ENCODE measurements around the gene WNT4.

Gene WNT4

GRCh38 chr1:22119626-22120468 lies 23.1 kb downstream of the WNT4 start:
- H3K27ac ChIP-seq (ENCODE audit: low read length), result no peak overlapping the region
- no peaks in the 10 kb centered on the region for H3K79me2 ChIP-seq (ENCODE audit: insufficient read depth, low read length)
- no peak overlapping the region for H3K4me3 ChIP-seq (ENCODE audit: low read depth in 1 of 2, low read length in 2 of 2)
- H2AFZ ChIP-seq (ENCODE audit: low read depth, low read length), result no peak overlapping the region
- H3K4me1 ChIP-seq (ENCODE audit: insufficient read depth, low read length), result no peaks in the 10 kb centered on the region
- DNase-seq (no peak), ATAC-seq (ENCODE audit: insufficient read depth, low read depth) (no peak)
- no peak overlapping the region for H3K9ac ChIP-seq (ENCODE audit: low read depth, low read length)
- peaks cover 69% of the 10 kb centered on the region for H4K20me1 ChIP-seq (ENCODE audit: insufficient read depth, low read length)
- H3K36me3 ChIP-seq (ENCODE audit: insufficient read depth, low read length), result peaks cover 32% of the 10 kb centered on the region
- no peak for TF ChIP-seq CTCF (IDR thresholded peaks at IDR 0.05; ENCODE audit: borderline replicate concordance, extremely low read depth, low read length, poor library complexity, severe bottlenecking)
- no peak for TF ChIP-seq EZH2 (IDR thresholded peaks at IDR 0.05; ENCODE audit: borderline replicate concordance, low read depth, low read length, severe bottlenecking)
- no peaks in the 10 kb centered on the region for H3K27me3 ChIP-seq (ENCODE audit: insufficient read depth, low read length, poor library complexity)
- no peak overlapping the region for H3K4me2 ChIP-seq (ENCODE audit: insufficient read depth, low read length)
- no peaks in the 10 kb centered on the region for H3K9me3 ChIP-seq (ENCODE audit: insufficient read depth, low read length, severe bottlenecking)

- no peak overlapping the region for H3K9ac ChIP-seq (ENCODE audit: low read depth, low read length)
- H3K4me2 ChIP-seq (ENCODE audit: insufficient read depth, low read length), result no peak overlapping the region
- no peak overlapping the region for H2AFZ ChIP-seq (ENCODE audit: low read depth, low read length)
Measured at GRCh38 chr1:22118291-22118992, 24.5 kb downstream of the WNT4 start.

GRCh38 chr1:22117851-22118250 lies 25.0 kb downstream of the WNT4 start:
- H3K27ac ChIP-seq (ENCODE audit: low read length), result no peak overlapping the region

More at GRCh38 chr1:22118291-22118992, 24.5 kb downstream of the WNT4 start:
- no peaks in the 10 kb centered on the region for H3K9me3 ChIP-seq (ENCODE audit: insufficient read depth, low read length, severe bottlenecking)
- H3K79me2 ChIP-seq (ENCODE audit: insufficient read depth, low read length), result no peaks in the 10 kb centered on the region
- ATAC-seq (ENCODE audit: insufficient read depth, low read depth) (no peak), DNase-seq (no peak)
- TF ChIP-seq EZH2 (IDR thresholded peaks at IDR 0.05; ENCODE audit: borderline replicate concordance, low read depth, low read length, severe bottlenecking) (no peak), CTCF (IDR thresholded peaks at IDR 0.05; ENCODE audit: borderline replicate concordance, extremely low read depth, low read length, poor library complexity, severe bottlenecking) (no peak)
- H3K27me3 ChIP-seq (ENCODE audit: insufficient read depth, low read length, poor library complexity), result no peaks in the 10 kb centered on the region
- no peak overlapping the region for H3K27ac ChIP-seq (ENCODE audit: low read length)
- no peak overlapping the region for H3K4me3 ChIP-seq (ENCODE audit: low read depth in 1 of 2, low read length in 2 of 2)
- H3K4me1 ChIP-seq (ENCODE audit: insufficient read depth, low read length), result no peaks in the 10 kb centered on the region
- peaks cover 72% of the 10 kb centered on the region for H4K20me1 ChIP-seq (ENCODE audit: insufficient read depth, low read length)
- H3K36me3 ChIP-seq (ENCODE audit: insufficient read depth, low read length), result peaks cover 45% of the 10 kb centered on the region

More at GRCh38 chr1:22117851-22118250, 25.0 kb downstream of the WNT4 start:
- H3K36me3 ChIP-seq (ENCODE audit: insufficient read depth, low read length), result peaks cover 50% of the 10 kb centered on the region
- TF ChIP-seq EZH2 (IDR thresholded peaks at IDR 0.05; ENCODE audit: borderline replicate concordance, low read depth, low read length, severe bottlenecking) (no peak), CTCF (IDR thresholded peaks at IDR 0.05; ENCODE audit: borderline replicate concordance, extremely low read depth, low read length, poor library complexity, severe bottlenecking) (no peak)
- no peaks in the 10 kb centered on the region for H3K4me1 ChIP-seq (ENCODE audit: insufficient read depth, low read length)
- no peaks in the 10 kb centered on the region for H3K79me2 ChIP-seq (ENCODE audit: insufficient read depth, low read length)
- no peak for DNase-seq
- no peak overlapping the region for H3K9ac ChIP-seq (ENCODE audit: low read depth, low read length)
- ATAC-seq (ENCODE audit: insufficient read depth, low read depth), result no peak
- H3K9me3 ChIP-seq (ENCODE audit: insufficient read depth, low read length, severe bottlenecking), result no peaks in the 10 kb centered on the region
- peaks cover 73% of the 10 kb centered on the region for H4K20me1 ChIP-seq (ENCODE audit: insufficient read depth, low read length)
- H2AFZ ChIP-seq (ENCODE audit: low read depth, low read length), result no peak overlapping the region
- H3K4me2 ChIP-seq (ENCODE audit: insufficient read depth, low read length), result no peak overlapping the region
- no peak overlapping the region for H3K4me3 ChIP-seq (ENCODE audit: low read depth in 1 of 2, low read length in 2 of 2)
- H3K27me3 ChIP-seq (ENCODE audit: insufficient read depth, low read length, poor library complexity), result no peaks in the 10 kb centered on the region

Measured in DND-41 (cell line).